GM21528 (cell line): ENCODE measurements around the gene SLC4A2.
"Not testable (repeated sequence)": the region's sequence is repeated elsewhere in the genome, so short reads cannot be mapped to it uniquely, and the experiment has no call there.

ENCODE experiments used
- ATAC-seq: cut with Tn5 transposase; IDR thresholded peaks from one replicate; pipeline ENCODE4 v1.9.1; 2021; ENCODE audit warnings: mild to moderate bottlenecking, moderate library complexity; ENCODE audit not compliant: unreplicated experiment, low FRiP score

The SLC4A2 gene

GRCh38 chr7:151059367-151060112, at the start of gene SLC4A2:
Gene SLC4A2 (plus strand): TSS chr7:151059589. CDS start chr7:151061988, 2,399 bp downstream.
- peak; percentile 32 for ATAC-seq

- no peak for ATAC-seq
These were observed 49.4 kb upstream of the SLC4A2 start for GRCh38 chr7:151010037-151010306.

- ATAC-seq: no peak
These were observed 48.9 kb upstream of the SLC4A2 start for GRCh38 chr7:151010307-151011096.

- no peak for ATAC-seq
These were observed 48.3 kb upstream of the SLC4A2 start for GRCh38 chr7:151011097-151011409.

- not testable (repeated sequence) for ATAC-seq
These were observed 47.8 kb upstream of the SLC4A2 start for GRCh38 chr7:151011616-151012015.

- no peak for ATAC-seq
These were observed 47.2 kb upstream of the SLC4A2 start for GRCh38 chr7:151012031-151012692.

GRCh38 chr7:151012911-151013347, 46.5 kb upstream of the SLC4A2 start:
- no peak for ATAC-seq

- ATAC-seq: no peak
These were observed 46.0 kb upstream of the SLC4A2 start for GRCh38 chr7:151013356-151013732.

GRCh38 chr7:151013733-151014497, 45.5 kb upstream of the SLC4A2 start:
- ATAC-seq: no peak

GRCh38 chr7:151014950-151015349, 44.4 kb upstream of the SLC4A2 start:
- no peak for ATAC-seq

GRCh38 chr7:151015967-151016366, 43.4 kb upstream of the SLC4A2 start:
- no peak for ATAC-seq

- ATAC-seq: no peak
These were observed 42.9 kb upstream of the SLC4A2 start for GRCh38 chr7:151016505-151016904.

- no peak for ATAC-seq
These were observed 42.4 kb upstream of the SLC4A2 start for GRCh38 chr7:151016942-151017341.

GRCh38 chr7:151017370-151017952, 41.9 kb upstream of the SLC4A2 start:
- ATAC-seq: no peak

GRCh38 chr7:151017953-151018420, 41.4 kb upstream of the SLC4A2 start:
- no peak for ATAC-seq

- ATAC-seq: no peak
These were observed 40.8 kb upstream of the SLC4A2 start for GRCh38 chr7:151018421-151019129.

GRCh38 chr7:151019130-151019447, 40.3 kb upstream of the SLC4A2 start:
- ATAC-seq: no peak

- no peak for ATAC-seq
These were observed 39.2 kb upstream of the SLC4A2 start for GRCh38 chr7:151020231-151020630.

GRCh38 chr7:151023232-151023631, 36.2 kb upstream of the SLC4A2 start:
- ATAC-seq: no peak
